HG02642 (cell line): ENCODE data around the gene CTNNBIP1.
A peak's percentile ranks its signal among the peaks of the same experiment; 100 is the strongest.

Experiments
- ATAC-seq: cut with Tn5 transposase; IDR thresholded peaks from one replicate; pipeline ENCODE4 v1.9.1; 2021; ENCODE audit warnings: mild to moderate bottlenecking; ENCODE audit not compliant: unreplicated experiment, poor library complexity

The CTNNBIP1 gene

DNA sequence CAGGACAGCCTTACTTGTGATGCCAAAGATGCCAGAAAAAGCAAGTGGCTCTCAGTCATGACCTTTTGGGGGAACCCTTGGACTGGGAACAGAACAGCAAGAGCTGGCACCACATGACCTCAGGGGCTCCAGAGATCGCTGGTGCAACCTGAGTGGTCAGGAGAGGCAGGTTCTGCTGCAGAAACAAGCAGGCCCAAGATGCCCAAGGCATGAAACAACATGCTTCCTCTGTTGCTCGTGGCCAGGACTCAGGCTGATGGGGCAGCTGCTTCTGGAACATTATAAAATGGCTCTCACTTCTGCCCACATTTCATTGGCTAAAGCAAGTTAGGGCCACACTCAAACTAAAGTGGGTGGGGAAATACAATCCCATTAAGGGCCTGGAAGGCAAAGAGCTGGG, 68.6 kb downstream of the CTNNBIP1 start:
- no peak for ATAC-seq

DNA sequence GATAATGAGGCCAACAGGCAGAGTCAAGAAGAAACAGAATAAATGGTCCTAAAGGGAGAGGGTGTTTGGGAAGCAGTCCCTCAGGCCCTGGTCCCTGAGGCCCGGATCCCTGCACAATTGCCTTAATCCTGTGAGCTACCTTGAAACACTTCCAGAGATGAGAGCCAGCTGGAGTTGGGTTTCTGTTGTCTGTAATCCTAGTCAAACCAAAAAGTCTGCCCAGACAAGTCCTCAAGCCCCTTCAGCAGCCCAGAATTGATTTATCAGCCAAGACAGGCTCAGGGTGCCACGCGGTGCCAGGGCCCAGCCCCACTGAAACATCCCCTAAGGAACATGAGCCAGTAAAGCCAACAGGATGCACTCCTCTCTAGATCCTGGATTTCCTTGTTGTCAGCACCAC, 69.9 kb downstream of the CTNNBIP1 start:
- no peak for ATAC-seq

DNA sequence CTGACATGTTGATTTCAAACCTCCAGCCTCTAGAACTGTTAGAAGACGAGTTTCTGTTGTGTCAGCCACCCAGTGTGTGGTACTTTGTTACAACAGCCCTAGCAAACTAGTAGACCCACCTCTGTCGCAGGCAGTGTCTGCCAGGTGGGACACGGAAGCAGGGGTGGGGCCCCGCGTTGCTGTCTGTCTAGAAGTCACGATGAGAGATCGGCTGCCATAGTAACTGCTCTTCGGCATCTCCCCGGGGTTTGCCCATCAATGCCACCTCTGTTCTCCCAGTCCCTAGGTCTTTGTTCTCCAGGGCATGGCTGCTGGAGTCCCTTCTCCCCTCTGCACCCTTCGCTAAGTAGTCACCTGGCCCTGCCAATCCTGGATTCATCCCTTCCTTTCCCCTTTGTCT, 71.1 kb downstream of the CTNNBIP1 start:
- no peak for ATAC-seq

DNA sequence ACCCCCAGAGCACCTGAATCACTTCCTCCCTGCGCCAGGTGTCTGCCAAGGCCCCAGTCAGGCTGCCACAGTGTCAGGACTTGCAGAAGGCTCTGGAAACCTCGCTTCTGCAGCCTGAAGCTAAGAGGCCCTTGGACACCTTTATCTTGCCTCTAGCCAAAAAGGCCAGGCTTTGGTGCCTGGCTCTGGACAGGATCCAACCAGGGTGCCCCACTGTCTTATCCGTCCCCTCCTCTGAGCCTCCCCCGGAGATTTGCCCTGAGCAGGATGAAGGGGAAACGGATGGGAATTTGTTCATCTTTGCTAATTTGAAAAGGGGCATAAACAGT, 73.5 kb downstream of the CTNNBIP1 start:
- ATAC-seq = no peak

DNA sequence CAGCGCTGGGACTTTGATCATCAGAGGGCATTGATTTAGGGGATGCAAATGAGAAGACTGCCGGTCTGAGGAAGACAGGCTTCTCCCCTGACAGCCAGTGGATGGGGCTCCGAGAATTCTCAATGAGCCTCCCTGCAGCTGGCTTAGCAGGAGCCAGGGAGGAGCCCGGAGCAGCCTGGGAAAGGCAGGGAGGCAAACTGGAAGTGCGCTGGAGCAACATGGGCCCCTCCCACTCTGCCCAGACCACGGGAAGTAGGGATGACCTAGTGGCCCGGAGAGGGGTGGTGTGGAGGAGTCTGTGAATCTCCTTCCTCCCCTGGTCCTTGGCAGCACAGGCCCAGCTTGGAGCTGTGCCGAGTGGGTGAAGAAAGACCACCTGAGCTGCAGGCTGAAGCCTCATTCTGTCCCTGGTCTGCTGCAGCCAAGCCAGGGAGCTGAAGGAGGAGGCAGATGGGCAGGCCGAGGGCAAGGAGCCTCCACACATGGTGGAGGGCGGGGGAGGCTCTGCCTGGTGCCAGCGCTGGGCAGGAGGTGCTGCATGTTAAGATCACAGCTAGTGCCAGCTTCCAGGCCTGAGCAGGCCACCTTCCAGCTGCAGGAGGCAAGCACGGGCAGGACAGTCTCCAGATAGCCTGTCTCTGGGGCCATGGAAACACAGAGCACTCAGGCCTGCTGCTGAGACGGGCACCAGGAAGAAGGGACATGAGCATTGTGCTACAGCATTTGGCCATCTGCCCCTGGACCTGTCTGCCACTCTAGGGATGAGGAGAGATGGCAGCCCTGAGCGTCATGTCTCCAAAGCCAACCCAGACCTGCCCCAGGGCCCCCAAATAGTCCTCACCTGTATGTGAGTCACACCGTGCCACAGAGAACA, 74.1 kb downstream of the CTNNBIP1 start:
- ATAC-seq = no peak

DNA sequence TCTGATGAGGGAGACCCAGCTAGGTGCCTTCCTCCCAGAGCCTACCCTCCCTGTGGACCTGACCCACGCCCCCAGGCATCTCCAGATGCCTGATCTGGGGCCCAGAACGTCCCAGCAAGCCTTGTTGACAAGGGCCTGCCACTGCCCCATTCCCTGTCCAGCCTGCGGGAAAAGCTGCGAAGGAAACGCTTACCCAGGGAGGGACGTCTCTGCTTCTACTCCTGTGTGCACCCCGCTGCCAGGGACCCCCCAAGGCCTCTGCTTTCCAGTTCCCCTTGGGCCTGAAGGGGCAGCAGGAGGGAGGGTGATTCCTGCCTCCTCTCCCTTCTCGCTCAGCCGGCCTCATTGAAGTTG, 74.7 kb downstream of the CTNNBIP1 start:
- no peak for ATAC-seq

DNA sequence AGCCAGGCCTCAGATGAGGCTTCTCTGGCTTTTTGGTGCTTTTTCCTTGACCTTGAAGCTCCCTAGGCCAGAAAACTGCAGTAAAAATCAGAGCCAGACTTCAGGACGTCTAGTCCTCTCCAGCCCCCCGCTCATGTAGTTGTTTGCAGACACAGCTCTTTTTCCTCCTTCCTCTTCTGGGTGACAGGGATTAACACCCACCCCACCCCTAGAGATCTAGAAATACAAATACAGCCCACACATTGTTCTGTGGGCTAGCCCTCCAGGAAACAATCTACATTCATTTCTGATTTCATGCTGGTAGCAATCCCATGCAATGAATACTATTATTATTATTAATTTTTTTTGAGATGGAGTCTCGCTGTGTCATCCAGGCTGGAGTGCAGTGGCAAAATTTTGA, 76.4 kb downstream of the CTNNBIP1 start:
- ATAC-seq = no peak

DNA sequence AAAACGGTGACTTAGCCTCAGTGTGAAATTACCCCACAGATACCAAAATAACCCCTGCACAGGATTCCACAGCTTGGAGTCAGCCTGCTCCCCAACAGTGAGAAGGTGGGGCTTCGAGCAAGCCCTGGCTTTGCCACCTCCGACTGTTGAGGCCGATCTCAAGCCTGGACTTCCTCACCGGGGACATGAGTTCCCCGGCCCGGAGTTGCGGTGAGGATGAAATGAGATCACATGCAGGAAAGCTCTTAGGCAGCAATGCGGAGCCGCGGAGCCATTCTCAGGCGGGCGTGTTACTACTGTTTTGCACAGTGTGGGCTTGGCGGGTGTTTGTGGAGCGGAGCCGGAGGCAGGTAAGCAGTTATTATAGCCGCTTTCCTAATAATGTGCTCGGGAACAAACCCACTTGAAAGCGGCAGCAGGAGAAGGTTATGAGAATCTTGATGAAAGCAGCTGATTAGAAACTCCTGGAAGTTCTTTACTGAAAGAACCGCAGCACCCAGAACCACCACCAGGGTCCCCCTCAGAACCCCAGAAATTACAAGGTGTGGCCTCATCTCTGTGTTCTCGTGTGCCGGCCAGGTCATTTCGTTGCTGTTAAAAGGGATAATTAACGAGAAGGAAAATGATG, 82.4 kb downstream of the CTNNBIP1 start:
- ATAC-seq = no peak

DNA sequence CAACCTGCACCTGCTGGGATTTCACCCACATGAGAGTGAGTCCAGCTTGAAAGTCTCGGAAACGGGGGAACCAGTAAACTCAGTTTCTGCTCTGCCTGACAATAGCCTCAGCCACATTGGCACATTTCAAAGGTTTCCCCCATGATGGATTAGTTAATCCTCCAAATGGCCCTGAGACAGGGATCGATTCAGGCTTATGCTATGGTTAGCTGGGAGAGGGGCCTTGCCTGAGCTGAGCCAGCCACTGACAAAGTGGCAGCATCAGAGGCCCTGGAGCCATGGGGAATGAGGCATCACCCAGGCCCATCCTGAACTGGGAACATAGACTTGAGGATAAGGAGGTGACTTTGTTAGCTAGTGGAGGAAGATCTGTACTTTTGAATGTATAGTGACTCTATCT, 83.5 kb downstream of the CTNNBIP1 start:
- no peak for ATAC-seq

DNA sequence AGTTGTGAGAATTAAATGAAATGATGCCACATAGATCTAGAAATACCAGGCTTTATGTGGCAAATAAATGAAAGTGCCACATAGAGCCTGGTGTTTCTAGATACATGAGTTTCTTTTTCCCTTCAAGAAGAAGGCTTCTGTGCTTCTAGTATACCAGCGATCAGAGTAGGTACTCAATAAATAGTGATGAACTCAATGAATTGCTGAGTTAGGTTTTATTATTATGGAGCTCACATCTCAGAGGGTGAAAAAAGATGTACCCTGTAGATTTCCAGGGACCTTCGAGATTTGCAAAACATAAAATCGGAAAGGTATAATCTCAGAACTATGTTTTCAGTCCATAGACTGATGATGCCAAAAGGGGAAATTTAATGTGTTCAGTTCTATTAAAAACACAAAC, 84.0 kb downstream of the CTNNBIP1 start:
- ATAC-seq = no peak

DNA sequence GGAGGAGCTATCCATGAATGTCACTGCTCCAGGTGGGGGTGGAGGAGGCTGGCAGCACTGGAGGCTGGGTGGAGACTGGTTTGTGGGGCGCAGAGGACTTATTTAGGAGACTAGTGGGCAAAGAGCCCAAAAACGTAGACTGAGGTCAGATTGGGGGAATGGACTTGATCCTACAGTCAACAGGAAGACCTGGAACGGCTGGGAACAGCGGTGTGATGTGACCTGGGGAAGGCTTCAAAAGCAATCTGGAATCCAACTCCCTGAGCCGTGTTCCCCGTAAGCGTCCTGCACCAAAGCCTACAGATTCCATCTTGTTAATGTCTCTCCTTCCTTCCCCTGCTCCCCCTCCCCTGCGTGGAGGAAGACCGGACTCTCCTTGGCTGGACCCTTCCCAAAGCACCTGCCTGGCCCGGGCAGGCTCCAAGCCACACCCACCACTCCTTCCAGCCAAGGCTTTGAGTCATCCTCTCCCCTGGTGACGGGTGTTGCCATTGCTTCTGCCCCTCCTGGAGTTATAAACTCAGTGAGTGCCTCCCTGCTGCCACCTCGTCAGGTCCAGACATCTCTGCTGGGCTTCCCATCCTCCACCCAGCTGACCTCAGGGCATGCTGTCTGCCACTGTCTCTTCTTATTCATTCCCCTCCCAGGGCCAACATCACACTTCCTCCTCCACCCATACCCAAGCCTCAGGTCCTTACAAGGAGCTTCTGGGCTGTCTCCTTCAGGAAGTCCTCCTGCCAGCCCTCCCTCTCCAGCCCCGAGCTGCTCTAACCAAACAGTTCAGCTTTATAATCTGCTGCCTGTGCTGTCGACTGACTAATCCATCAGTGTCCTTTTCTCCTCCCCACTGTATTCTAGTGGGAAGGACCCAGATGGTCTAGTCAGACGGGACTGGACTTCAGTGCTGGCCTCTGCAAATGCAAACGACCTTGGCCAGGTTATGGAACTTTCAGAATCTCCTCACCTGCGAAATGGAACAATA, 84.7 kb downstream of the CTNNBIP1 start:
- ATAC-seq = no peak

DNA sequence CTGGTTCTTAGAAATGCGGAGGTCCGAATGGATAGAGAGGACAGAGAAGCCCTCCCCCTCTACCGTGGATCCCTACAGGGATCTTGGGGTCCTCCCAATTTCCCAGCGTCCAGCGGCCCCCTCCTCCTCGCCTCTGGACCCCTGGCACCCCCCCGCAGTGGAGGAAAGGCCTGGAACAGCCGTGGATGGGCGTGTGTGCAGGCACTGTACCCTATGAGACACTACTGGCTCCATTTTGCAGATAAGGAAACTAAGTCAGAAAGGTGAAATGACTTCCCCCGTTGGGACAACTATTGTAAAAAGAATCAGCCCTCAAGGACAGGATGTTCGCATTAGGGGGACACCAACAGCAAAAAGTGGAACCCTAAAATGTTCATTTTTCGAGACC, 85.4 kb downstream of the CTNNBIP1 start:
- ATAC-seq = no peak

DNA sequence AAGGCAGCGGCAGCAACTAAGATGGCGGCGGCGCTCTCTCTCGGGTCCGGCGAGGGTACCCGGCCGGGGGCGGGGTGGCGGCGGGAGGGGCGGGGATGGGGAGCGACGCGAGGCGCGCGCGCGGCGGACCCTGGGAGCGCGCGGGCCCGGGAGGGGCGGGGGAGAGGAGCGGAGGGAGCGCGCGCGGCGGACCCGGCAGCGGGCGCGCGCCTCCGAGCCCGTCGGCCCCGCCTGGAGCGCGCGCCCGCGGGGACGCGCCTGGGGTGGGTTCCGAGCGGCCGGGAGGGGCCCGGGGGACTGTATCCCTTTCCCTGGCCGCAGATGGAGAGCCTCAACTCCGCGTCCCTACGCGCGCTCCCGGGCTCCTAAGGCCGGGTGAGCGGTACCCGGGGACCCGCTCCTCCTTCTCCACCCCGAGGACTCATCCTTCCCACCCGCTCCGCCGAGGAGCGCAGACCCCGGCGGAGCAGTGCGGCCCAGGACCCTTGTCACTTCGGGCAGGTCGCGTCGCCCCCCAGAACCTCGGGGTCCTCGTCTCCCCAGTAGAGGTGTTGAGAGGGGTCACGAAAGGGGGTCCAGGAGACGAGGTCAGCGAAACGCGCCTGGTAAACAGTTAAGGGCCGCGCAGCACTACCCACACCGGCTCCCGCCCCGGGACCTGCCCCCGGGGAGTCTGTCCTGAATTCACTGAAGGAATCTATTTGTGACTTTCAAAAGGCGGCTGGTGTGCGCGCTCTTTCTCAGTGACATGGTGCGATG, 85.9 kb downstream of the CTNNBIP1 start, which contains the start of gene CLSTN1:
Gene CLSTN1 (minus strand): TSS at position 23 of the 759 bp plus-strand sequence. CDS start 232 bp downstream, outside the sequence.
- ATAC-seq = peak; percentile 66

DNA sequence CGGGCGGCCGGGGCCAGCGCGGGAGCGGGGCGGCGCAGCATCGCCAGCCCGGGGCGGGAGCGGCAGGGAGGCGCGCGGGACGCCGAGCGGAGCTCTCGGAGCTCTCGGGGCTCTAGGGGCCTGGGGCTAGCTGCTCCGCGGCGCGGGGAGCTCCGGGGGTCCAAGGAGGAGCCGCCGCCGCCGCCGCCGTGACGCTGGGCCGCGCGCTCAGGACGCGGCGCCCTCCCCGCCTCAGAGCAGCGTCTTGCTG, 86.5 kb downstream of the CTNNBIP1 start:
- peak; percentile 20 for ATAC-seq

DNA sequence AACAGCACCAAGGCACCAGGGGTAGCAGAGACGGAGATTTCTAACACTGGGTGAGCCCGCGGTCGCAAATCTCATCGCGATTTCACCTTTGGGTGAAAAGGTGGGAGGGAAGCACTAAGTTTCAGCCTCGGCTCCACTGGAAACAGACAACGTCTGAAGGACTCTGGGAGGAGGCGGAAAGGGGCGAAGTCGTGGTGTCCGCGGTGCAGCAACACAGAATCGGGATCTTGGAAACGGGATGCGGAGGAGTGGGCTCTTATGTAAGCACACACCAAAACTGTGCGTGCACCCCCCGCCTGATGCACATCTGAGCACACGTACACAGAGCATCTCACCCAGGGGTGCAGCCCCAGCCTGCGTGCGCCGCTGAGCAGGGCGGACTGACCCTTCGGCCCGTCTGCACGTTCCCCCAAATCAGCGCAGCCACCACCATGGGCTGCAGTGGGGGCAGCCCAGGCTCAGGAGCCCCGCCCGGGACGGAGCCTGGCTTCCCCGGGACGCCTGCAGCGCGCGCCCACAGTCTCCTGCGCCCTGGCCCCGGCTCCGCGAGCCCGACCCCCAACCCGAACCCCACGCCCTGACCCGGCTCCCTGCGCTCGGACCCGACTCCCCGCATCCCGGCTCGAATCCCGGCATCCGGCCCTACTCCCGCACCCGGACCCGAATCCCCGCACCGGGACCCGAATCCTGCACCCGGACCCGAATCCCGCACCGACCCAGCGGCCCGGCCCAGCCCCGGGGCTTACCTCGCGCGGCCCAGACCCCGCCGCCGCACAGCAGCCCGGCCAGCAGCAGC, 87.0 kb downstream of the CTNNBIP1 start:
- ATAC-seq = peak; percentile 13

DNA sequence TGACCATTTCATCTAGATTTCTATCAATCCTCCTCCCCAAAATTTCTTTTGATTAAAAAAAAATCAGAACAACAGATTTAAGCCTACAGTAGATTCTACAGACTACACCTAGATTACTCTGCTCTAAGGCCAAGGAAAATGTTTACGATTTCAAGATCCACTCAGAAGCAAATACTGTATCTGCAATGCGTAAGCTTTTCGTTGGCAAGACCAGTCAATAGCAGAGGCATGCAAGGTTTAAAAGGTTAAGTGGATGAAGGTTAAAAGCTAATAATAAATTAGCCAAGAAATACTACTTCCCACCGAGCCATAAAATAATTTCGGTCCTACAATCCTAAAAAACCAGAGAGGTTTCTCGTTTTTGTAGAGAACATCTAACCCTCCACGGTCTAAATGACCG, 87.6 kb downstream of the CTNNBIP1 start:
- ATAC-seq = no peak

DNA sequence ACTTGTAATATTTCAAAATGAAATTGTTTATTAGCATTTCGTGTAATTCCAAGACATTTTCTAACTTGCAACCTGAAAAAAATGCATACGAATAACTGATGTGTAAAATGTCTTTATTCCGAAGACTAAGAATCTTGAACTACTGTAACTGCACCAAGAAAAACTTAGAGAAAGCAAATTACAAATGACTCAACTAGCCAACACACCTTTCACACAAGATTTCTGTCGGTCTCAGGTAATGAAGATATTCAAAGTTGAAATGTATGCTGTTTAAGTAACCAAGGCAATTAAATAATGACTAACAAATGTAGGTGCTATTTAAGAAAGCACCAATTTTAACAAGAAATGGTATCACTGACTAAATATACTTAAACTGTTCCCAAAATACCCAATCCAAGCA, 88.4 kb downstream of the CTNNBIP1 start:
- ATAC-seq = no peak

DNA sequence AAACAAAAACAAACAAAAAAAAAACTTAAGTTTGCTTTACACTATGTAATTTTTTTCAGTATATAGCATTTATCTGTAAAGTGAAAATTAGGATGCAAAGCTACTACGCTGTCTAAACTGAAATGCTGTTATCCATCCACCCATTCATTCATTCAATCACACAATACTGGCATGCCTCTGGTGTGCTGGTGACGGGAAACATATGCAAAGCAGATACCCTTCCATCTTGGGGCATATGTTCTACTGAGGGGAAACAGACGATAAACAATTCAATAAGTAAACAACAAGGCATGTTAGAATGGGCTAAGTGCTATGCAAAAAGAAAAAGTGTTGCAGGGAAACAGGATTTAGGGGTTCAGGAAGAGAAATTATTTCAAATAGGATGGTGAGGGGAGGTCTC, 89.5 kb downstream of the CTNNBIP1 start:
- no peak for ATAC-seq

DNA sequence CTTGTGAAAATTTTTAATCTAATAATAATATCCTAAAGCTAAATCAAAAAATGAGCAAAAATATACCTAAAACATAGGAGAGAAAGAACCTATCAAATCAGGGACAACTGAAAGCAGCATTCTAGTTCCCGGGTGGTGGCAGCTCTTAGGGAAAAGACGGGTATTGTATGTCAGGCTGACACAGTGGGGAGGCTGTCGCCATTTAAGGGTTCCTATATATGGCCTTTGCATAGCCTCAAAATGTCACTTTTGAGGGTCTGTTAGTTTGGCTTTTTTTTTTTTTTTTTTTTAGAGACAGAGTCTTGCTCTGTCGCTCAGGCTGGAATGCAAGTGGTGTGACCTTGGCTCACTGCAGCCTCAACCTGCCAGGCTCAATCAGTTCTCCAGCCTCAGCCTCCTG, 92.3 kb downstream of the CTNNBIP1 start:
- ATAC-seq = no peak

DNA sequence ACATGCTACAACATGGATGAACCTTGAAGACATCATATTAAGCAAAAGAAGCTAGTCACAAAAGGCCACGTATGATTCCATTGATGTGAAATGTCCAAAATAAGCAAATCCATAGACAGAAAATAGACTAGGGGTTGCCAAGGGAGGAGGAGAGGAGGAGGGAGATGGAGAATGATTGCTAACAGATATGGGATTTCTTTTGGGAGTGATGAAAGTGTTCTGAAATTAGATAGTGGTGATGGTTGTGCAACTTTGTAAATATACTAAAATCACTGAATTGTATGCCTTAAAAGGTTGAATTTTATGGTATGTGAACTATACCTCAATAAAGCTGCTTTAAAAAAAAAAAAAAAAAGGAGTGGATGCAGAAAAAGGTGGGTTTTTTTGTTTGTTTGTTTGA, 93.9 kb downstream of the CTNNBIP1 start:
- no peak for ATAC-seq
